AG09309 (cell line): ENCODE data around the gene SVIL.

ENCODE experiments used
- DNase-seq: peaks from one replicate; pipeline ENCODE4 v3.0.0-alpha.2; 2010; ENCODE audit warnings: low read depth
- H3K4me3 ChIP-seq: 2 replicates; pipeline ENCODE4 v1.5.1; 2011; ENCODE audit warnings: mild to moderate bottlenecking, low read depth, low read length, moderate library complexity; ENCODE audit not compliant: control insufficient read depth
- CTCF ChIP-seq: IDR thresholded peaks from 2 replicates; pipeline ENCODE4 v1.5.1; 2011; ENCODE audit warnings: mild to moderate bottlenecking, low read depth, low read length, inconsistent platforms; ENCODE audit not compliant: insufficient read depth, control insufficient read depth; ENCODE audit errors: missing control alignments

Gene SVIL

GRCh38 chr10:29408847-29409240 lies 225.9 kb downstream of the SVIL start:
- no peak for DNase-seq
- peak overlapping the region; percentile 94 for H3K4me3 ChIP-seq
- no peak for TF ChIP-seq CTCF
